Measurements from ENCODE around the gene IMMT.

Gene IMMT

GRCh38 chr2:86239326-86239725 lies 44.1 kb upstream of the IMMT start:
- DNase-seq (ENCODE audit: extremely low read depth, low read depth): no peak
- TF ChIP-seq CTCF (IDR thresholded peaks at IDR 0.05; ENCODE audit: low read depth, low read length): no peak

GRCh38 chr2:86238354-86238753 lies 43.1 kb upstream of the IMMT start:
- TF ChIP-seq CTCF (IDR thresholded peaks at IDR 0.05; ENCODE audit: low read depth, low read length): no peak
- DNase-seq (ENCODE audit: extremely low read depth, low read depth): no peak

- no peak for TF ChIP-seq CTCF (IDR thresholded peaks at IDR 0.05; ENCODE audit: low read depth, low read length)
- no peak for DNase-seq (ENCODE audit: extremely low read depth, low read depth)
These were observed 41.9 kb upstream of the IMMT start for GRCh38 chr2:86237172-86237571.

GRCh38 chr2:86235196-86235980 lies 40.1 kb upstream of the IMMT start:
- TF ChIP-seq CTCF (IDR thresholded peaks at IDR 0.05; ENCODE audit: low read depth, low read length): no peak
- DNase-seq (ENCODE audit: extremely low read depth, low read depth): no peak

- no peak for TF ChIP-seq CTCF (IDR thresholded peaks at IDR 0.05; ENCODE audit: low read depth, low read length)
- DNase-seq (ENCODE audit: extremely low read depth, low read depth): no peak
These were observed 39.4 kb upstream of the IMMT start for GRCh38 chr2:86234563-86235131.

- no peak for DNase-seq (ENCODE audit: extremely low read depth, low read depth)
These were observed 38.2 kb upstream of the IMMT start for GRCh38 chr2:86233436-86233835.

More at GRCh38 chr2:86233436-86233835, 38.2 kb upstream of the IMMT start:
- no peak for TF ChIP-seq CTCF (IDR thresholded peaks at IDR 0.05; ENCODE audit: low read depth, low read length)
